GM12878 (cell line): ENCODE data around the gene DCPS. TPM values are rescaled to one million over a fixed set of nuclear protein-coding genes. Genes with fewer than 3 reads are reported as not detected.
"Not testable (repeated sequence)": the region's sequence is repeated elsewhere in the genome, so short reads cannot be mapped to it uniquely, and the experiment has no call there.

Source experiments
- ATAC-seq: fragments of 200-7000 bp; cut with Tn5 transposase; 3 replicates; pipeline ENCODE4 v1.9.1; 2020; ENCODE audit warnings: mild to moderate bottlenecking, moderate library complexity
- BruUV-seq: library from RNA; stranded (reverse); fragments of 400-500 nt; replicated peaks from 2 replicates; lab custom pipeline; 2021; lab: Mats Ljungman, UMichigan
- CTCF ChIA-PET: fragments of 300-600 bp; sonication (Branson Sonifier 250); formaldehyde crosslinking; extraction: SDS; loops from one replicate; lab custom pipeline; 2021; ENCODE audit warnings: inconsistent platforms; lab: Yijun Ruan, JAX
- POLR2A ChIA-PET: fragments of 350-600 bp; formaldehyde crosslinking; extraction: SDS; loops from one replicate; lab custom pipeline; 2021; ENCODE audit warnings: inconsistent platforms; lab: Charles Lee
- RAD21 ChIA-PET: fragments of 300-600 bp; sonication (Branson Sonifier 250); formaldehyde crosslinking; loops from one replicate; lab custom pipeline; 2023; ENCODE audit warnings: antibody characterized with exemption; ENCODE audit not compliant: unreplicated experiment; lab: Charles Lee
- SMC1A ChIA-PET: fragments of 300-600 bp; sonication (Branson Sonifier 250); formaldehyde crosslinking; loops from one replicate; lab custom pipeline; 2023; ENCODE audit not compliant: unreplicated experiment, uncharacterized antibody; lab: Charles Lee
- DNase-seq: peaks from one replicate; pipeline ENCODE4 v3.0.0-alpha.2; 2011; ENCODE audit warnings: low read depth, low spot score
- FAIRE-seq: peaks from 3 replicates; lab custom pipeline; 2011; peaks lifted over from hg19 to GRCh38; lab: Jason Lieb, UNC
- H2AFZ ChIP-seq: 2 replicates; pipeline ENCODE4 v1.6.0; 2011; ENCODE audit warnings: low read depth, low read length, control low read depth; ENCODE audit not compliant: control insufficient read depth
- H3K27ac ChIP-seq: 2 replicates; pipeline ENCODE4 v1.5.1; 2011; ENCODE audit warnings: control low read depth; ENCODE audit not compliant: control insufficient read depth, insufficient read depth
- H3K27me3 ChIP-seq, 2 experiments: replicated peaks in 1 of 2; 2 replicates each; pipeline versions ENCODE4 v1.6.0 to v1.6.1; 2011; ENCODE audit warnings: low read length in 1 of 2; ENCODE audit not compliant: control insufficient read depth in 2 of 2, insufficient read depth in 2 of 2
- H3K36me3 ChIP-seq, 2 experiments: 2 replicates each; pipeline ENCODE4 v1.5.1; 2011; ENCODE audit warnings: low read length in 1 of 2; ENCODE audit not compliant: control insufficient read depth in 2 of 2, insufficient read depth in 2 of 2
- H3K4me1 ChIP-seq: 2 replicates; pipeline ENCODE4 v1.6.1; 2011; ENCODE audit warnings: mild to moderate bottlenecking, low read length, moderate library complexity, mixed read lengths; ENCODE audit not compliant: control insufficient read depth, insufficient read depth
- H3K4me2 ChIP-seq: 2 replicates; pipeline ENCODE4 v1.6.0; 2011; ENCODE audit warnings: control low read depth; ENCODE audit not compliant: control insufficient read depth, insufficient read depth
- H3K4me3 ChIP-seq: fragments of 200-600 bp; sonication (generic); 2 replicates; pipeline ENCODE4 v1.5.1; 2016
- H3K79me2 ChIP-seq: 2 replicates; pipeline ENCODE4 v1.6.0; 2011; ENCODE audit warnings: low read length; ENCODE audit not compliant: control insufficient read depth, insufficient read depth
- H3K9ac ChIP-seq: 2 replicates; pipeline ENCODE4 v1.8.0; 2011; ENCODE audit warnings: low read length, control low read depth, mixed read lengths; ENCODE audit not compliant: control insufficient read depth, insufficient read depth
- H3K9me3 ChIP-seq: replicated peaks from 3 replicates; pipeline ENCODE4 v1.5.1; 2011; ENCODE audit warnings: mild to moderate bottlenecking, low read length; ENCODE audit not compliant: control insufficient read depth, insufficient read depth
- H4K20me1 ChIP-seq: 2 replicates; pipeline ENCODE4 v1.6.0; 2011; ENCODE audit not compliant: control insufficient read depth, insufficient read depth
- HDAC2 ChIP-seq: fragments of 200-600 bp; sonication (generic); IDR thresholded peaks from 2 replicates; pipeline ENCODE4 v1.6.1; 2017
- WGBS: methylation state at CpG from one replicate; pipeline ENCODE4 v1.1.6; 2016; ENCODE audit warnings: low lambda C conversion rate; ENCODE audit not compliant: insufficient replicate concordance, insufficient coverage; ENCODE audit errors: missing lambda C conversion rate; 5-methylcytosine and 5-hydroxymethylcytosine counted together
- in situ Hi-C: fragments of 300-500 bp; cut with MboI; formaldehyde crosslinking; loops from 9 replicates; pipeline ENCODE4 v1.14.3; 2018; ENCODE audit warnings: mixed read lengths
- intact Hi-C: fragments of 100-400 bp; cut with micrococcal nuclease; formaldehyde crosslinking; loops from one replicate; pipeline ENCODE4 v1.14.2; 2022; ENCODE audit not compliant: unreplicated experiment
- polyA plus RNA-seq, 11 experiments: library from polyadenylated mRNA; depleted of rRNA in 4 of 11; unstranded in 6 of 11; stranded (reverse) in 5 of 11; fragments of >200 nt; fragmentation: Nextera tagmentation in 4 of 11; fragmentation: Illumina TruSeq in 1 of 11; extraction: Ambion mirVana in 4 of 11; extraction: Trizol in 1 of 11; gene quantifications; 1 replicate in 1 of 11; 2 replicates in 10 of 11; pipeline versions ENCODE4 v1.2.1 to v1.2.3, GENCODE V29; 2011 to 2016; ENCODE audit warnings: inconsistent platforms in 2 of 11, missing spikeins in 2 of 11, low read depth in 1 of 11
- total RNA-seq, 4 experiments: library from RNA; depleted of rRNA in 3 of 4; stranded (reverse); fragments of >200 nt in 3 of 4; fragmentation: Illumina TruSeq in 1 of 4; extraction: Trizol in 1 of 4; gene quantifications; 2 replicates each; pipeline versions ENCODE4 v1.2.1 to v1.2.3, GENCODE V29; 2013 to 2021

The DCPS gene
- total and polyA plus RNA-seq, 10 of the 15 experiments (the other 5 are each of a cell fraction or from before 2014, with no cell fraction given) = 23.5 to 101 (median 67.4) TPM

- Histone ChIP-seq H3K79me2 (peaks cover 24% of the 10 kb centered on the region), H3K27me3 (no peaks in the 10 kb centered on the region), H3K4me2 (peak overlapping the region; percentile 19), H3K27ac (no peak overlapping the region), H3K9ac (no peak overlapping the region), H4K20me1 (no peaks in the 10 kb centered on the region), H3K4me1 (peaks cover 39% of the 10 kb centered on the region), H3K36me3 (peaks cover 1 to 14% of the 10 kb centered on the region in 2 experiments; a peak in 1 of 4 replicates), H3K4me3 (no peak overlapping the region), H2AFZ (no peak overlapping the region), H3K9me3 (no peaks in the 10 kb centered on the region; the same call in 2 of the 3 replicates)
- ChIA-PET RAD21 (interaction anchor here (0.6 to 1.2 kb wide), 2 partner anchors 27 to 173 kb away, joined by 3 to 4 read pairs; no protein-coding TSS in a partner anchor), POLR2A (interaction anchor here (1.0 kb wide), 1 partner anchor 13 kb away, joined by 3 read pairs; no protein-coding TSS in a partner anchor), CTCF (interaction anchor here (0.8 to 10.0 kb wide), 11 partner anchors 9 to 682 kb away, joined by 3 to 232 read pairs (median 4); no protein-coding TSS in a partner anchor), SMC1A (interaction anchor here (0.7 to 6.5 kb wide), 5 partner anchors 11 to 176 kb away, joined by 3 to 78 read pairs (median 9); no protein-coding TSS in a partner anchor)
- ATAC-seq (no peak), FAIRE-seq (no peak), DNase-seq (no peak)
- BruUV-seq = TSS peak; percentile 13
- in situ Hi-C loops (no loop called here), intact Hi-C loops (no loop called here)
- WGBS = 97% methylated on average over 4 of the region's 4 CpGs
- no peak for TF ChIP-seq HDAC2
Observed at GRCh38 chr11:126308271-126308671, 4.4 kb downstream of the DCPS start.

GRCh38 chr11:126308771-126309170 lies 4.9 kb downstream of the DCPS start:
- WGBS = 97% methylated on average over 3 of the region's 4 CpGs
- H3K4me2 ChIP-seq, H3K9ac ChIP-seq, DNase-seq, H2AFZ ChIP-seq, H4K20me1 ChIP-seq, ATAC-seq, H3K9me3 ChIP-seq, FAIRE-seq, BruUV-seq, in situ Hi-C loops, H3K27ac ChIP-seq, H3K27me3 ChIP-seq, POLR2A ChIA-PET, H3K4me3 ChIP-seq, intact Hi-C loops: not testable (repeated sequence)
- CTCF ChIA-PET = interaction anchor here (0.9 to 10.0 kb wide), 6 partner anchors 10 to 174 kb away, joined by 3 to 232 read pairs (median 4); no protein-coding TSS in a partner anchor
- H3K4me1 ChIP-seq = peaks cover 44% of the 10 kb centered on the region
- RAD21 ChIA-PET = interaction anchor here (0.6 to 1.2 kb wide), 3 partner anchors 28 to 172 kb away, joined by 3 to 4 read pairs (median 3); no protein-coding TSS in a partner anchor
- H3K79me2 ChIP-seq = peaks cover 22% of the 10 kb centered on the region
- H3K36me3 ChIP-seq = peaks cover 1 to 14% of the 10 kb centered on the region in 2 experiments; a peak in 1 of 4 replicates
- SMC1A ChIA-PET = interaction anchor here (6.5 kb wide), 1 partner anchor 171 kb away, joined by 78 read pairs; no protein-coding TSS in a partner anchor
